ENCODE data around the gene TRIB2. TPM values are rescaled to one million over a fixed set of nuclear protein-coding genes. Genes with fewer than 3 reads are reported as not detected.
A peak's percentile ranks its signal among the peaks of the same experiment; 100 is the strongest.

The TRIB2 gene
- total and polyA plus RNA-seq, 9 of the 15 experiments (the other 6 are each of a cell fraction or from before 2014, with no cell fraction given) = 9.0 to 39.0 (median 26.3) TPM

DNA sequence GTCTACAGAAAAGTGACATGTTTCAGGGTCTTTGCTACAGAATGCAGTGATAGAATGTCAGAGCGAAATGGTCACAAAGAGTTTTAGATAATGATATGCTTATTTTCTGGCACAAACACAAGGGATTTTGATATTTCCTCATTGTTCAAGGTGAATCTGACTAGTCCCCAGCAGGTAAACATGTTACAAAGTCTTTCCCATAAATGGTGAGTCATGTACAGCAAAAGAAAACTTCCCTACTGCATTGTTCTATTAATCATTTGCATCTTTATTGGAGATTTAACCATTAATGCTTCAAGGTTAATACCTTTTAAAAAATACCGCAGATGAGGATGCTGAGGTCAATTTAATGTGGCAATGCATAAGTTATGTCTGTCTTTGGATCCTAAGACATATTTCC lies 19.1 kb upstream of the TRIB2 start:
- TF ChIP-seq KLF10 (CRISPR knock-in tag; IDR thresholded peaks at IDR 0.05) (no peak), NCOA6 (IDR thresholded peaks at IDR 0.05) (no peak), ILF3 (IDR thresholded peaks at IDR 0.05; ENCODE audit: borderline replicate concordance) (no peak)
- intact Hi-C loops (cut with micrococcal nuclease) (no loop called here), in situ Hi-C loops (cut with MboI) (no loop called here)
- POLR2A ChIA-PET = no interaction called here
- Histone ChIP-seq H3K9me3 (replicated peaks; ENCODE audit: control insufficient read depth, insufficient read depth, low read depth, low read length) (no peaks in the 10 kb centered on the region), H3K36me3 (ENCODE audit: control insufficient read depth, insufficient read depth, low read length) (no peaks in the 10 kb centered on the region), H3K4me2 (ENCODE audit: insufficient read depth, low read length) (no peak overlapping the region), H3K4me3 (no peak overlapping the region), H4K20me1 (replicated peaks; ENCODE audit: control insufficient read depth, insufficient read depth, low read length) (no peaks in the 10 kb centered on the region), H3K27me3 (ENCODE audit: control insufficient read depth in 2 of 2, insufficient read depth in 2 of 2, low read length in 2 of 2) (no peaks in the 10 kb centered on the region), H3K27ac (ENCODE audit: extremely low read depth, low read depth, low read length) (no peak overlapping the region), H3K4me1 (replicated peaks in 1 of 2; ENCODE audit: control insufficient read depth in 2 of 2, insufficient read depth in 2 of 2, low read length in 2 of 2) (no peaks in the 10 kb centered on the region), H3K9ac (ENCODE audit: insufficient read depth in 1 of 2, low read depth in 2 of 2, low read length in 2 of 2) (no peak overlapping the region), H3K79me2 (ENCODE audit: control insufficient read depth, insufficient read depth, low read length) (no peaks in the 10 kb centered on the region), H2AFZ (ENCODE audit: low read depth, low read length) (0 out of 2 replicates have a peak overlapping the region, but pooled peaks have one; percentile 12), H3K9me1 (ENCODE audit: control insufficient read depth, insufficient read depth, low read length) (no peaks in the 10 kb centered on the region)
- BruUV-seq (replicated peaks) = no TSS peak
- WGBS (ENCODE audit: insufficient coverage, low coverage, missing lambda C conversion rate) = 67% methylated on average over 2 of the region's 2 CpGs
- DNase-seq (ENCODE audit: extremely low read depth in 1 of 4, low spot score in 3 of 4) (no peak), ATAC-seq (no peak), FAIRE-seq (no peak)
- CTCF ChIA-PET (ENCODE audit: low intra/inter-chr PET ratio) = no interaction called here

DNA sequence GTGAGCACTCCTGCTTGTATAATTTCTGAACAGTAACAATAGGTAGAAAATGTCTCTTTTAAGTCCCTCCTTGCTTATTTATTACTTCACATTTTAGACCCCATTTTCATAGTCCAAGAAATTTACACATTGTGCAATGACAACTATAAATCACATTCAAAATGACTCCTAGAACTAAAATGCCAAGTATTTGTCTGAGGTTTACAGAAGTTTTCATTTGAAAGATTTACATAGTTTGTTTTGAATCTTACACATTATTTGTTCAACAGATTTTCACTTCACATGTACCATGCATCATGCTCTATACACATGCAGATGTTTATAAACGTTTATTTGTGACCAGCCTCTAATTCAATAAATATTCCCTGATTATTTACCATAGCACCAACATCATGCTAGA lies 15.7 kb upstream of the TRIB2 start:
- ChIA-PET CTCF (ENCODE audit: low intra/inter-chr PET ratio) (no interaction called here), POLR2A (no interaction called here)
- H4K20me1 ChIP-seq (replicated peaks; ENCODE audit: control insufficient read depth, insufficient read depth, low read length) = no peaks in the 10 kb centered on the region
- in situ Hi-C loops (cut with MboI) = loop anchor here (25.0 kb wide), 1 partner anchor 539 kb away; no protein-coding TSS in a partner anchor
- H3K9ac ChIP-seq (ENCODE audit: insufficient read depth in 1 of 2, low read depth in 2 of 2, low read length in 2 of 2) = no peak overlapping the region
- TF ChIP-seq, protein P1, sequence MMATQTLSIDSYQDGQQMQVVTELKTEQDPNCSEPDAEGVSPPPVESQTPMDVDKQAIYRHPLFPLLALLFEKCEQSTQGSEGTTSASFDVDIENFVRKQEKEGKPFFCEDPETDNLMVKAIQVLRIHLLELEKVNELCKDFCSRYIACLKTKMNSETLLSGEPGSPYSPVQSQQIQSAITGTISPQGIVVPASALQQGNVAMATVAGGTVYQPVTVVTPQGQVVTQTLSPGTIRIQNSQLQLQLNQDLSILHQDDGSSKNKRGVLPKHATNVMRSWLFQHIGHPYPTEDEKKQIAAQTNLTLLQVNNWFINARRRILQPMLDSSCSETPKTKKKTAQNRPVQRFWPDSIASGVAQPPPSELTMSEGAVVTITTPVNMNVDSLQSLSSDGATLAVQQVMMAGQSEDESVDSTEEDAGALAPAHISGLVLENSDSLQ (IDR thresholded peaks at IDR 0.05) = 0 out of 2 replicates have a peak, but pooled peaks have one; percentile 14
- TF ChIP-seq NFE2 (IDR thresholded peaks at IDR 0.05; ENCODE audit: low read depth) (no peak), ZNF134 (CRISPR knock-in tag; conservative IDR thresholded peaks at IDR 0.05) (no peak), CEBPB (tag; IDR thresholded peaks at IDR 0.05) (peak; percentile 58), PCBP2 (IDR thresholded peaks at IDR 0.05; ENCODE audit: low read depth, low read length, poor library complexity, severe bottlenecking) (no peak), CEBPG (CRISPR knock-in tag; IDR thresholded peaks at IDR 0.05) (no peak), CEBPG (tag; conservative IDR thresholded peaks at IDR 0.05 in 1 of 2, IDR thresholded peaks at IDR 0.05 in 1 of 2) (0 out of 4 replicates have a peak, but pooled peaks of 1 of the 2 experiments have one; percentile 13)
- TF ChIP-seq, protein P2, sequence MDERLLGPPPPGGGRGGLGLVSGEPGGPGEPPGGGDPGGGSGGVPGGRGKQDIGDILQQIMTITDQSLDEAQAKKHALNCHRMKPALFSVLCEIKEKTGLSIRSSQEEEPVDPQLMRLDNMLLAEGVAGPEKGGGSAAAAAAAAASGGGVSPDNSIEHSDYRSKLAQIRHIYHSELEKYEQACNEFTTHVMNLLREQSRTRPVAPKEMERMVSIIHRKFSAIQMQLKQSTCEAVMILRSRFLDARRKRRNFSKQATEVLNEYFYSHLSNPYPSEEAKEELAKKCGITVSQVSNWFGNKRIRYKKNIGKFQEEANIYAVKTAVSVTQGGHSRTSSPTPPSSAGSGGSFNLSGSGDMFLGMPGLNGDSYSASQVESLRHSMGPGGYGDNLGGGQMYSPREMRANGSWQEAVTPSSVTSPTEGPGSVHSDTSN (CRISPR knock-in tag; IDR thresholded peaks at IDR 0.05; ENCODE audit: low read depth) = no peak
- TF ChIP-seq, protein P2 (tag; conservative IDR thresholded peaks at IDR 0.05; ENCODE audit: low read depth) = peak; percentile 20; the same call in 1 of the 2 replicates
- no peak overlapping the region for H3K27ac ChIP-seq (ENCODE audit: extremely low read depth, low read depth, low read length)
- DNase-seq (ENCODE audit: extremely low read depth in 1 of 4, low spot score in 3 of 4) (no peak), ATAC-seq (no peak), FAIRE-seq (no peak)
- H3K9me3 ChIP-seq (replicated peaks; ENCODE audit: control insufficient read depth, insufficient read depth, low read depth, low read length) = peaks cover 14% of the 10 kb centered on the region
- no peaks in the 10 kb centered on the region for H3K79me2 ChIP-seq (ENCODE audit: control insufficient read depth, insufficient read depth, low read length)
- 0% methylated on average over 1 of the region's 1 CpG for WGBS (ENCODE audit: insufficient coverage, low coverage, missing lambda C conversion rate)
- no TSS peak for BruUV-seq (replicated peaks)
- no peak overlapping the region for H3K4me3 ChIP-seq
- peaks cover 0 to 15% of the 10 kb centered on the region in 2 experiments; a peak in 2 of 5 replicates for H3K4me1 ChIP-seq (replicated peaks in 1 of 2; ENCODE audit: control insufficient read depth in 2 of 2, insufficient read depth in 2 of 2, low read length in 2 of 2)
- no peaks in the 10 kb centered on the region for H3K9me1 ChIP-seq (ENCODE audit: control insufficient read depth, insufficient read depth, low read length)
- H3K36me3 ChIP-seq (ENCODE audit: control insufficient read depth, insufficient read depth, low read length) = peaks cover 5% of the 10 kb centered on the region; the same call in 2 of the 3 replicates
- no peaks in the 10 kb centered on the region for H3K27me3 ChIP-seq (ENCODE audit: control insufficient read depth in 2 of 2, insufficient read depth in 2 of 2, low read length in 2 of 2)
- no peak overlapping the region for H3K4me2 ChIP-seq (ENCODE audit: insufficient read depth, low read length)
- 0 out of 2 replicates have a peak overlapping the region, but pooled peaks have one; percentile 30 for H2AFZ ChIP-seq (ENCODE audit: low read depth, low read length)
- intact Hi-C loops (cut with micrococcal nuclease) = no loop called here
